SKM-1 (cell line): ENCODE data around the gene PRKN.

Source experiments
- DNase-seq: peaks from one replicate; lab custom pipeline; 2025; ENCODE audit not compliant: unreplicated experiment; lab: John Stamatoyannopoulos, UW

Gene PRKN

GRCh38 chr6:162727322-162728182, at the start of gene PRKN, which contains the start of gene PACRG:
PRKN (minus strand) TSS chr6:162727766.
PACRG (plus strand) TSS chr6:162727974.
- peak; percentile 90 for DNase-seq

- no peak for DNase-seq
Observed at GRCh38 chr6:162777091-162777490, 49.5 kb upstream of the PRKN start.

- DNase-seq: no peak
Observed at GRCh38 chr6:162773996-162774395, 46.4 kb upstream of the PRKN start.

- no peak for DNase-seq
Observed at GRCh38 chr6:162772466-162772865, 44.9 kb upstream of the PRKN start.

DNA sequence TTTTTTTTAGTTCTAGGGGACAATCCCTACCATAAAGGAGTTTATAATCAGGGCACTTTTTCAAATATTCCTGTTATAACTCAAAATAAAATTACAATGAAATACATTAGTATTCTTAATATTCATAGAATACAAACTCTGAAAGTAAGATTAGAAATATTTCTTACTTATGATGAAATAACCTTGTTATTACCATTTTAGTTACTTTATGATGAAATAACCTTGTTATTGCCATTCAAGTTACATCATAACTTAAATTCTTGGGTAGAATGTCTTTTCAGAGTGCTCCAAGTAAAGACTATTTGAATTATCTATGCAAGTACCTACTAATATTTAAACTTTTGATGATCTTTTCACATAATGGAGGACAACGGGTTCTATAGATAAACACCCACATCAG, 43.4 kb upstream of the PRKN start:
- no peak for DNase-seq

GRCh38 chr6:162770136-162770535, 42.6 kb upstream of the PRKN start:
- DNase-seq: no peak

GRCh38 chr6:162753775-162754174, 26.2 kb upstream of the PRKN start:
- DNase-seq: no peak

DNA sequence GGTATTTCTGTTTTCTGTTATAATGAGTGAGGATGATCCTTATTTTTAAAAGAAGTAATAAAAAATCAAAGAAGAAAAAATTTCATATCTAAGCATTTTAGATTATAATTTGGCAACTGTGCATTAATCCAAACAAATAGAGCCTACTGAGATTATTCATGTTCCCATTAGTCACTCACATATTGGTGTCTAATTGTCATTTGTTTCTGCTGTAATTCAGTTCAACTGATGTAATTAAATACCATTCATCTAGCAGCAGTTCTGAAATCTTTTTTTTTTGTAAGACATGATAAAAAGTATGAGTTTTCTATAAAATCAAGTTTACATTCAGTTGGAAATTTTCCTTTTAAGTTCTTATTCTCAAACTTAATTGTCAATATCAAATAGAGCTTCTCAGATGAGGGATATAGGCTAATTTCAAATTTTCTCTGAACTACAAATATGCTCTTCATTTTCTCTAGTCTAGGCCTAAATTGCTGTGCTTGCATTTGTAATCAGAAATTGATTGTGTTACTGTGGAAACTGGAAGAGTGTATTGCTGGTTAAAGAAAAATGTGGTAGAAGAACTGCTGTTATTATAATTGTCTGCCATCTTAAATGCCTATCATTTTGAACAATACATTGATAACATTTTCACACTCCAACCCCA, 23.8 kb upstream of the PRKN start:
- DNase-seq: no peak

GRCh38 chr6:162750776-162751175, 23.2 kb upstream of the PRKN start:
- no peak for DNase-seq

- DNase-seq: no peak
Observed at GRCh38 chr6:162736961-162737360, 9.4 kb upstream of the PRKN start.

DNA sequence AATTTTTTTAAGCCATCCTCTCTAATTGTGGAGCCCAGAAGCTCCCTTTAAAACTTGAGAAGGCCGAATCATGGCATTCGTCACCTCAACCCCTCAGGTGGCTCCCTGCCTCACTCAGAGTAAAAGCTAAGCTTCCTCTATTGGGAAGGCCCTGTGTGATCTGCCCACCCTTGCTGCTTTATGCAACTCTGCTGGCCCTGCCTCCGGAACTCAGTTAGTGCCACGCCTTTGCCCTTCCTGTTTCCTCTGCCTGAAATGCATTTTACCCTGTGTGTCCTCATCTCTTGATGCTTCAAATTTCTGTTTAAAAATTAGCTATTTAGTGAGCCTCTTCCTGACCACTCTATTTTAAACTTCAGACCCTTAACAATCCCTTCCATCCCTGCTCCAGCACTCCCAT, 5.9 kb upstream of the PRKN start:
- DNase-seq: peak; percentile 5

DNA sequence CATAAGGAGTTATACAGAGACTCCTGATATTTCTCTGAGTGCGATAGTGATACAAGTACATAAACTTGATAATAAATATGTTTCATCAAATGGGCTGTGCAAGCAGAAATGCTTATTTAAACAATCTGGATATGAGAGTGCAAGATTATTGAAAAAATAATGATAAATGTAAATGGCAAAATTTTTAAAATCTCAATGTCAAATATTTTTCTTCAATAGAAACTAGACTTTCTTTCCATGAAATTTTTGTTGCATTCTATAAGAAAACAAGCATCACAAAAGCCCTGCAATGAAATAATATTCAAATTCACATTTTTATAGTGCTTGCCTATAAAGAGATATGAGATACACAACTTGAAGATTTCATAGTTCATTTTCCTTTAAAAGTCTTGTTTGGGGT, 2.9 kb upstream of the PRKN start:
- DNase-seq: no peak

DNA sequence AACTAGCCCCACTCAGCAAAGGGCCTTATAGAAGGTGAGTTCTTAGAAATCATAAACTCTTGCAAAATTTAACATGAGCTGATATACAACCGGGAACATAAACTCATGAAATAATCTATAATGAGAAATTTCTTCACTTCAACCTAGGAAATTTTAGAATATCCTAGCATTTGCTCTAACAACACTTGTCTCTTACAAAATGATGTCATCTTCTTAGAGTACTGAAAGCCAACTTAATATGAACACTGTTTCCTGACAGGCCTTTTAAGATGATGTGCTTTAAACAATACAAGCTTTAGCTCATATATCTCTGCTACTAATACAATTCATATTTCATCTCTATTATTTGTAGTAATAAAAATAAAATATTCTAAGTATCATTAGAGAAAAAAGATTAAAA, 1.1 kb upstream of the PRKN start:
- no peak for DNase-seq

DNA sequence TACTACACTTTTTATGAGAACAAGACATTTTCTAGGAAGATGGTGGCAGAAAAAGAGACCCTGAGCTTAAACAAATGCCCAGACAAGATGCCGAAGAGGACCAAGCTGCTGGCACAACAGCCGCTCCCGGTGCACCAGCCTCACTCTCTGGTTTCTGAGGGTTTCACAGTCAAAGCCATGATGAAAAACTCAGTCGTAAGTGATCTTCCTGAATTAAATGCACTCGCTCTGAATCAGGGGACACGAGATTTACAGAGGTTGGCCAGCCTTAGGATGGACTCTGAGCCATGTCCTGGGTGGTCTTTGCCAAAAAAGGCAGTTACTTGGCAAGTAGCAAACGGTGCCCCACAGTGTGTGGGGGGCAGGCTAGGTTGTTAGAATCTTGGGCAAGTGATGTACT, 631 bp upstream of the PRKN start:
- no peak for DNase-seq

DNA sequence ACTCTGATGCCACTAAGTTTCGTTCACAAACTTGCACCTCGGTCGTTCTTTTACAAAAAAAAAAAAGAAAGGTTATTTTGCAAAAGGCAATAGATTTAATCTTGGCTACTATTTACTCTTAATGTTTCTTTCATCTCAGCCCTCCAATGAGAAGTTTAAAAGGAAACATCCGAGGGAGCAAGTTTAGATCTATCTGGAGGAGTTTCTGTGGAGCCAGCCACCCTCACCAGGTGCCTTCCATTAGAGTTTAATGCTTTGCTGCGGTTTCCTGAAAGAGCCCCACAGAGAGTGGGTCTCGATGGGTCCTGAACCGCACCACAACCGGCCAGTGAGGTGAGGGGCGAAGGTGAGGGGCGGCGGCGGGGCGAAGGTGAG, 632 bp downstream of the PRKN start:
- no peak for DNase-seq

DNA sequence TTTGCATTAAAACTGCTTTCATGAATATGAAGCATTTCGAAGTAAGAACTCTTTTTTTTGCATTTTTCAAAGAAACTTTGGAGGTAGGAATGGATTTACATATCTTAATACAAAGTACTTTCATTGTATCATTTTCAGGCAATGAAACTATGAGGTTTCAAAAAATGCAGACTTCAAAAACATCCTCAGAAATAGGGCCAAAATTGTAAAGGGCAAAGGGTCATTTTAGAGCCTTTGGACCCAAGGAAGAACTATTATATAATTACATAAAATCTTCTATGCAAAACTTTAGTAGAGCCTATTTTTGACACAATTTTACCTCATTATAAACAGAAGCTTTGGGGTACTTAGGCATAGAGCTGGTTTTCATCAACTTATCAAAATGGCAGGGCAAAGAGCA, 4.9 kb downstream of the PRKN start:
- no peak for DNase-seq

GRCh38 chr6:162722226-162722625, 5.3 kb downstream of the PRKN start:
- DNase-seq: no peak

GRCh38 chr6:162721404-162721687, 6.2 kb downstream of the PRKN start:
- no peak for DNase-seq

DNA sequence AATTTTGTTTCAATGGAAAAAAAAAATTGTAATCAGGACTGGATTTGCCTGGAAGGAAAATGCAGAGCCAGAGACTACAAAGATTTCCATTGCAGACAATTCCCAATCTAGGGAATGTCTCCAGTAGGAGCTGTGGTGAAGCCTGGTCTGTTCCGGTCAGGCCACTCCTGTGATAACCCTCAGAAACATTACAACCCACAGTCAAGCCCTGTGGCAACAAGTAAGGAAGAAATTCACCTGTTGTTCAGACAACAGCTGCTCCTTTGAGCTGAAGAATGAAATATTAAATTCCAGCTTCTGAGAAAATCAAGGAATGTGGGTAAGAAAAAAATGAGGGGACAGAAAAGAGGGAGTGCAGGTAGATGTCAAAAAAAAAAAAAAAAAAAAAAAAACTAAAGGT, 8.0 kb downstream of the PRKN start:
- DNase-seq: no peak

DNA sequence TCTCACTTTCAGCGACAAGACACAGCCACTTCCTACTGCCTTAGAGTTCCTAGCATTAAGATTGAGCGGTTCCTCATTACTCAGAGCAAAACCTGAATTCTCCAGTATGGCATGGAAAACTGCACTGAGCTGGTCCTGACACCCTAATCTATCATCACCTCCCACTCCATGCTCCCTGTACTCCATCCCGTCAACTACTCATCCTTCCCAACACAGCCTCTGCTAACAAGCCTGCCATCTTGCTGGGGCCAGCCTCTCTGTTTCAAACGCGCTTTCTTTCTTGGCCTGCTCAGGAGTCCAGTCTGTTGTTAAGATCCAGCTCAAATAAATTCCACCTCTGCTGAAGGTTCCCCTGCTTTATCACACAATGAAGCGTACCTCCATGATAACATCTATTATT, 12.0 kb downstream of the PRKN start:
- no peak for DNase-seq

GRCh38 chr6:162713974-162714780, 13.4 kb downstream of the PRKN start:
- no peak for DNase-seq

- no peak for DNase-seq
Observed at GRCh38 chr6:162712694-162713093, 14.9 kb downstream of the PRKN start.
